ENCODE results near the gene ANKRD34A.

- TF ChIP-seq CTCF (IDR thresholded peaks at IDR 0.05) = no peak
- TF ChIP-seq POLR2A (IDR thresholded peaks at IDR 0.05) = peak; percentile 56 to 82
- peak; percentile 80 to 91 (median 84) for TF ChIP-seq POLR2AphosphoS5 (IDR thresholded peaks at IDR 0.05)
Observed at GRCh38 chr1:145960468-145961108, 3.8 kb downstream of the ANKRD34A start.
